Mesothelial cell of epicardium (in vitro differentiated cells): ENCODE results near the gene KLF16. TPM values are rescaled to one million over a fixed set of nuclear protein-coding genes. Genes with fewer than 3 reads are reported as not detected.
"Not testable (repeated sequence)": the region's sequence is repeated elsewhere in the genome, so short reads cannot be mapped to it uniquely, and the experiment has no call there.

ENCODE experiments used
- DNase-seq, 2 experiments: peaks; one replicate each; pipeline ENCODE4 v3.0.0; 2021; ENCODE audit warnings: low spot score in 2 of 2; ENCODE audit not compliant: unreplicated experiment in 2 of 2
- H3K27ac Mint-ChIP-seq: 2 replicates; pipeline ENCODE4 v1.8.0; 2021; ENCODE audit warnings: mixed read lengths
- H3K27me3 Mint-ChIP-seq: 2 replicates; pipeline ENCODE4 v1.8.0; 2021; ENCODE audit warnings: low read depth, mixed read lengths
- H3K36me3 Mint-ChIP-seq: 2 replicates; pipeline ENCODE4 v1.8.0; 2021; ENCODE audit warnings: mixed read lengths
- H3K4me1 Mint-ChIP-seq: 2 replicates; pipeline ENCODE4 v1.8.0; 2021; ENCODE audit warnings: mixed read lengths
- H3K4me3 Mint-ChIP-seq: 2 replicates; pipeline ENCODE4 v1.8.0; 2021; ENCODE audit warnings: mild to moderate bottlenecking, moderate library complexity, mixed read lengths
- H3K9me3 Mint-ChIP-seq: 2 replicates; pipeline ENCODE4 v1.8.0; 2021; ENCODE audit warnings: mixed read lengths
- CTCF ChIP-seq: fragments of 200-600 bp; sonication (generic); IDR thresholded peaks from one replicate; pipeline ENCODE4 v1.5.0; 2021; ENCODE audit warnings: antibody characterized with exemption; ENCODE audit not compliant: unreplicated experiment
- total RNA-seq: library from RNA; stranded (reverse); gene quantifications from 3 replicates; pipeline ENCODE4 v1.2.1, GENCODE V29; 2021

KLF16 gene
- total RNA-seq, 1 donor from 2014 or later = 23.5 TPM

GRCh38 chr19:1888385-1888784 is 25.0 kb upstream of the KLF16 start:
- DNase-seq = no peak
- no peaks in the 10 kb centered on the region for H3K36me3 Mint-ChIP-seq
- H3K4me1 Mint-ChIP-seq = peaks cover 23% of the 10 kb centered on the region
- no peaks in the 10 kb centered on the region for H3K9me3 Mint-ChIP-seq
- H3K4me3 Mint-ChIP-seq = no peak overlapping the region
- H3K27ac Mint-ChIP-seq = no peak overlapping the region
- no peaks in the 10 kb centered on the region for H3K27me3 Mint-ChIP-seq
- no peak for TF ChIP-seq CTCF

GRCh38 chr19:1886360-1886759 is 23.0 kb upstream of the KLF16 start:
- not testable (repeated sequence) for H3K36me3 Mint-ChIP-seq, H3K27ac Mint-ChIP-seq, H3K9me3 Mint-ChIP-seq, DNase-seq, H3K4me3 Mint-ChIP-seq, H3K27me3 Mint-ChIP-seq
- peaks cover 37% of the 10 kb centered on the region for H3K4me1 Mint-ChIP-seq

GRCh38 chr19:1885398-1886119 is 22.2 kb upstream of the KLF16 start, which contains the start of gene ABHD17A:
TSS of gene ABHD17A (minus strand) at chr19:1885496. CDS start at chr19:1881566, 3,930 bp downstream.
- H3K27ac Mint-ChIP-seq = peak within 1 kb of the TSS; percentile 96
- not testable (repeated sequence) for H3K27me3 Mint-ChIP-seq, H3K9me3 Mint-ChIP-seq, H3K36me3 Mint-ChIP-seq
- H3K4me3 Mint-ChIP-seq = peak within 1 kb of the TSS; percentile 95
- peak; percentile 92 to 95 for DNase-seq
- peaks cover 37% of the 10 kb centered on the region for H3K4me1 Mint-ChIP-seq

GRCh38 chr19:1884719-1885334 is 21.4 kb upstream of the KLF16 start:
- H3K4me3 Mint-ChIP-seq = peak overlapping the region; percentile 95
- peak overlapping the region; percentile 96 for H3K27ac Mint-ChIP-seq
- TF ChIP-seq CTCF = no peak

GRCh38 chr19:1884291-1884718 is 20.9 kb upstream of the KLF16 start:
- Mint-ChIP-seq H3K36me3 (no peaks in the 10 kb centered on the region), H3K4me3 (peak overlapping the region; percentile 95), H3K4me1 (peaks cover 37% of the 10 kb centered on the region), H3K9me3 (no peaks in the 10 kb centered on the region), H3K27ac (peak overlapping the region; percentile 96), H3K27me3 (no peaks in the 10 kb centered on the region)
- no peak for TF ChIP-seq CTCF
- no peak for DNase-seq

More at GRCh38 chr19:1884719-1885334, 21.4 kb upstream of the KLF16 start:
- Mint-ChIP-seq H3K36me3 (no peaks in the 10 kb centered on the region), H3K27me3 (no peaks in the 10 kb centered on the region), H3K9me3 (no peaks in the 10 kb centered on the region), H3K4me1 (peaks cover 37% of the 10 kb centered on the region)
- DNase-seq = no peak

- Mint-ChIP-seq H3K36me3 (no peaks in the 10 kb centered on the region), H3K27me3 (no peaks in the 10 kb centered on the region), H3K9me3 (no peaks in the 10 kb centered on the region), H3K4me3 (peak overlapping the region; percentile 95), H3K4me1 (peaks cover 37% of the 10 kb centered on the region), H3K27ac (peak overlapping the region; percentile 96)
- no peak for TF ChIP-seq CTCF
- DNase-seq = no peak
Observed at GRCh38 chr19:1883784-1884183, 20.4 kb upstream of the KLF16 start.
